Measurements from ENCODE around the gene PDLIM7. TPM values are rescaled to one million over a fixed set of nuclear protein-coding genes. Genes with fewer than 3 reads are reported as not detected.

The PDLIM7 gene, protein sequence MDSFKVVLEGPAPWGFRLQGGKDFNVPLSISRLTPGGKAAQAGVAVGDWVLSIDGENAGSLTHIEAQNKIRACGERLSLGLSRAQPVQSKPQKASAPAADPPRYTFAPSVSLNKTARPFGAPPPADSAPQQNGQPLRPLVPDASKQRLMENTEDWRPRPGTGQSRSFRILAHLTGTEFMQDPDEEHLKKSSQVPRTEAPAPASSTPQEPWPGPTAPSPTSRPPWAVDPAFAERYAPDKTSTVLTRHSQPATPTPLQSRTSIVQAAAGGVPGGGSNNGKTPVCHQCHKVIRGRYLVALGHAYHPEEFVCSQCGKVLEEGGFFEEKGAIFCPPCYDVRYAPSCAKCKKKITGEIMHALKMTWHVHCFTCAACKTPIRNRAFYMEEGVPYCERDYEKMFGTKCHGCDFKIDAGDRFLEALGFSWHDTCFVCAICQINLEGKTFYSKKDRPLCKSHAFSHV
- 165 and 255 TPM in 2 replicates for total RNA-seq
- 328 and 537 TPM in 2 replicates for polyA plus RNA-seq

DNA sequence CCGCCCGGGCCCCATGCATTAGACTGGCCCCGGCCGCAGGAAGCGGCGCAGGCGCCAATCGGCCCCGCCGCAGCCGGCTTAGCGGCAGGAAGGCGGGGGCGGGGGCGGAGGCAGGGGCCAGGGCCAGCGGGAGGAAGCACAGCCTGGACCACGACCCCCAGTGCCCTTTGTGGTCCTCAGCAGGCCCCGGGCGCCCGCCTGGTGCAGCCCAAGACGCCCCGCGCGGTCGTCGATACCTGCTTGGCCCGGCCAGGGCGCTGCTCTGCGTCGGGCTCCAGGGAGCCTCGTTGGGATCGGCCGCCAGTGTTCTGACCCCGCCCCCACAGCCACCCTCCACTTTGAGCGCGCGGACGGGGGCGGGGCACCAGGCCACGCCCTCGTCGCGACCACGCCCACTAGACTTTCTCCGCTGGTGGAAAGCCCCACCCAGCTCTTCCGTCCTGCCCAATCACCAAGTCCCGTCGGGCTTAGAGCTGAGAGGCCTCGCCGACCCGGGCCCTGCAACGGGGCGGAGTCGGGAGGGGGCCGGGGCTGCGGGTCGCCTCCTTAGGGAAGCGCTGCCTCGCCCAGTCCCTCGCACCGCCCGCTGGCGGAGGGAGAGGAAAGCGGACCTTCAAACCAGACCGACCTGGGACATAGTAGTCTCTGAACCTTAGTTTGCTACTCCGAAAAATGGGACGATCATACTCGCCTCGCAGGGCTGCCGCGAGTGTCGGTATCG lies at the start of gene PDLIM7:
PDLIM7 (minus strand) TSS at position 313 of the 721 bp plus-strand sequence. CDS start 1,092 bp downstream, outside the sequence.
- no peaks in the 10 kb centered on the region for H3K9me3 ChIP-seq (ENCODE audit: low read depth)
- peaks cover 5% of the 10 kb centered on the region for H3K36me3 ChIP-seq
- peak within 1 kb of the TSS; percentile 84 for H3K4me3 ChIP-seq
- TF ChIP-seq, protein P1, sequence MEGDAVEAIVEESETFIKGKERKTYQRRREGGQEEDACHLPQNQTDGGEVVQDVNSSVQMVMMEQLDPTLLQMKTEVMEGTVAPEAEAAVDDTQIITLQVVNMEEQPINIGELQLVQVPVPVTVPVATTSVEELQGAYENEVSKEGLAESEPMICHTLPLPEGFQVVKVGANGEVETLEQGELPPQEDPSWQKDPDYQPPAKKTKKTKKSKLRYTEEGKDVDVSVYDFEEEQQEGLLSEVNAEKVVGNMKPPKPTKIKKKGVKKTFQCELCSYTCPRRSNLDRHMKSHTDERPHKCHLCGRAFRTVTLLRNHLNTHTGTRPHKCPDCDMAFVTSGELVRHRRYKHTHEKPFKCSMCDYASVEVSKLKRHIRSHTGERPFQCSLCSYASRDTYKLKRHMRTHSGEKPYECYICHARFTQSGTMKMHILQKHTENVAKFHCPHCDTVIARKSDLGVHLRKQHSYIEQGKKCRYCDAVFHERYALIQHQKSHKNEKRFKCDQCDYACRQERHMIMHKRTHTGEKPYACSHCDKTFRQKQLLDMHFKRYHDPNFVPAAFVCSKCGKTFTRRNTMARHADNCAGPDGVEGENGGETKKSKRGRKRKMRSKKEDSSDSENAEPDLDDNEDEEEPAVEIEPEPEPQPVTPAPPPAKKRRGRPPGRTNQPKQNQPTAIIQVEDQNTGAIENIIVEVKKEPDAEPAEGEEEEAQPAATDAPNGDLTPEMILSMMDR (IDR thresholded peaks at IDR 0.05; ENCODE audit: low read depth, low read length) = peak; percentile 17
- peaks cover 33% of the 10 kb centered on the region for H3K4me1 ChIP-seq (ENCODE audit: low read depth)
- DNase-seq (ENCODE audit: low read depth in 1 of 2, low spot score in 1 of 2) = peak; percentile 98
- peak within 1 kb of the TSS; percentile 100 for H3K27ac ChIP-seq
- H3K27me3 ChIP-seq = no peaks in the 10 kb centered on the region

DNA sequence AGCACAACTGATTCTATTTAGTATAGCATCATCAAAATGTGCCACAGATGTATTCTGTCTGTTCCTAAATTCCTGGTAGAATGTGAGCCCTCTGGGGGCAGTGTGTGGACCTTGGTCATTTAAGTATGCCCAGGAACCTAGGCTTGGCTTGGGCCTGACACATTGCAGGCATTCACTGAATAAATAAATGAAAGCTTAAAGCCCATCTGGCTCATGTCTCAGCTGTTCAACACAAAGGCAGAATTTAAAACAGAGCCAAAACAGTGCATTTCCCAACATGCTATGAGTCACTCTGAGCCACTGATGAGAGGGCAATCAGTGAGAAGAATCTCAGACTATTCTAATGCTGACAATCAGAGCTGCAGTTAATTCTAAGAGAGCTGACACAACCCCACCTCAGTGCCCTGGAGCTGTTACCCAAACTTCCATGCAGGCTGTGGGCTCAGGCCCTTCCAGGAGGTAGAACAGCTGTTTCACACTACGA lies 48.9 kb upstream of the PDLIM7 start:
- peak in 1 of 2 donors; percentile 98 for DNase-seq (ENCODE audit: low read depth in 1 of 2, low spot score in 1 of 2)
- H3K4me3 ChIP-seq = no peak overlapping the region
- H3K9me3 ChIP-seq (ENCODE audit: low read depth) = no peaks in the 10 kb centered on the region
- TF ChIP-seq, protein P1 (IDR thresholded peaks at IDR 0.05; ENCODE audit: low read depth, low read length) = peak; percentile 10
- H3K36me3 ChIP-seq = peaks cover 3% of the 10 kb centered on the region
- H3K4me1 ChIP-seq (ENCODE audit: low read depth) = peaks cover 15% of the 10 kb centered on the region
- H3K27me3 ChIP-seq = no peaks in the 10 kb centered on the region
- H3K27ac ChIP-seq = peak overlapping the region; percentile 37

DNA sequence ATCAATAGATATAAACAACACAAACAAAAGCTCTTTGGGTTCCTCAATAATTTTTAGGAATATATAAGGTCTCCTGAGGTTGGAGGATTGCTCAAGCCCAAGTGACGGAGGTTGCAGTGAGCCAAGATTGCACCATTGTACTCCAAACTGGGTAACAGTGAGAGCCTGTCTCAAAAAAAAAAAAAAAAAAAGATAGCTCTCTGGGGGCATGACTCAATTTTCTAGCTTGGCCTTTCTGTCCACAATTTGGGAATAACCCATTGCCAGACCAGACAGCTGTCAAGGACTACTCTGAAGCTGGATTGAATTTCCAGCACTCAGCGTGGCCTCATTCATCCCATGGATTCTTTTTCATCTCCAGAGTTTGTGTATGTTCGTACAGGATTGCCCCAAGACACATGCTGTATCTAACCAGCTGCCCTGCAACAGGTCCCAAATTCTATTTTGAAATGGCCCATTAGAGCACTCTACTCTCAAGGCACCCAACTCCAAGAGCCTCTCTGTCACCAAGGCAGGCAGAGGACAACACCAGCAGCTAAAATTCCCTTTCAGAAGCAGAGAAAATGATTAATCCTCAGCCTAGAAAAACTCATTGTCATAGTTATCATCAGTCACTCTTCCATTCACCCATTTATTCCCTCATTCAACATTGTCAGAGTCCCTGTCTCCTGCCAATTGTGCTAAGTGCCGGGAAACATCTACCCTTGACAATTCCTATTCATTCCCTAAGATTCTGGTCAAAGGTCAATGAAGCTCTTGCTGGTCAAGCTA lies 48.3 kb upstream of the PDLIM7 start:
- peak in 1 of 2 donors; percentile 96 for DNase-seq (ENCODE audit: low read depth in 1 of 2, low spot score in 1 of 2)
- Histone ChIP-seq H3K36me3 (no peaks in the 10 kb centered on the region), H3K27ac (peak overlapping the region; percentile 37), H3K27me3 (no peaks in the 10 kb centered on the region), H3K9me3 (ENCODE audit: low read depth) (no peaks in the 10 kb centered on the region), H3K4me1 (ENCODE audit: low read depth) (peaks cover 15% of the 10 kb centered on the region), H3K4me3 (no peak overlapping the region)
- TF ChIP-seq, protein P1 (IDR thresholded peaks at IDR 0.05; ENCODE audit: low read depth, low read length) = no peak

DNA sequence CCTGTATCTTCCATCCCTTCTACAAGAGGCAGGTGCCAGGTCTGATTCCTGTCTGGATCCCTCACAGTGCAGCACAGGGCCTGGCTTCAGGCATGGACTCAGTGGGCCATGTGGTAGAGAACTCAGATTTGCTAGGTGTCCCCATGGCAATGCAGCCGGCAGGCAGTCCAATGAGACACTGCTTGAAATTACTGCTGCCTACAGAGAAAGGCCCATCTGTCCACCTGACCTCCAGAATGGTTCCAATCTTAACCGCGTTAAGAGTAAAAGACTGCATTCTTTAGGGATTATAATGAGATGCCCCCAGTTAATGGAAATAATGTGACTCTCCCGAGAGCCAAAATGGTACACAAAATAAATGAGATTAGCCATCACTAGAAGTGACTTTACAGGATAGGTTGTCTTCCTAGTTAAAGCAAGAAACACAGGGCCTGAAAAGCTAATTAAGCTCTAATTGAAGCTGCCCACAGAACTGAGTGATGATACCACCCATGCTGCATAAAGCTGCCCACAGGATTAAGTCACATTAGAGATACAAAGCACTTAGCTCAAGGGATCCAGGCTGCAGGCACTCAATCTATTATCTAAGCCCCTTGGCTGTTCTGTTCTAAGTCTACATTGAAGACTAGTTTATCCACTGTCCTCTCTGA lies 45.5 kb upstream of the PDLIM7 start:
- no peak for DNase-seq (ENCODE audit: low read depth in 1 of 2, low spot score in 1 of 2)
- H3K4me3 ChIP-seq = no peak overlapping the region
- no peaks in the 10 kb centered on the region for H3K9me3 ChIP-seq (ENCODE audit: low read depth)
- H3K4me1 ChIP-seq (ENCODE audit: low read depth) = peaks cover 18% of the 10 kb centered on the region
- peak overlapping the region; percentile 75 for H3K27ac ChIP-seq
- TF ChIP-seq, protein P1 (IDR thresholded peaks at IDR 0.05; ENCODE audit: low read depth, low read length) = no peak
- no peaks in the 10 kb centered on the region for H3K27me3 ChIP-seq
- no peaks in the 10 kb centered on the region for H3K36me3 ChIP-seq
